Measurements from ENCODE around the gene YIPF3.
"Not testable (repeated sequence)": the region's sequence is repeated elsewhere in the genome, so short reads cannot be mapped to it uniquely, and the experiment has no call there.

Gene YIPF3

GRCh38 chr6:43467265-43467664 lies 49.5 kb downstream of the YIPF3 start:
- DNase-seq (ENCODE audit: low read depth in 4 of 4, low spot score in 1 of 4): not testable (repeated sequence)

GRCh38 chr6:43465948-43466347 lies 50.8 kb downstream of the YIPF3 start:
- no peak for DNase-seq (ENCODE audit: low read depth in 4 of 4, low spot score in 1 of 4)

- no peak for DNase-seq (ENCODE audit: low read depth in 4 of 4, low spot score in 1 of 4)
Observed at GRCh38 chr6:43464337-43464736, 52.4 kb downstream of the YIPF3 start.

GRCh38 chr6:43461936-43462335 lies 54.8 kb downstream of the YIPF3 start:
- no peak for DNase-seq (ENCODE audit: low read depth in 4 of 4, low spot score in 1 of 4)

Data from stimulated activated CD4-positive, alpha-beta T cell treated with anti-CD3 and anti-CD28 coated beads, Interleukin-1b, Interleukin-23, amount 100 ng/mL, for 24 hours (primary cell).